Muscle of arm (tissue), 12 donors: ENCODE measurements around the gene USH2A. TPM values are rescaled to one million over a fixed set of nuclear protein-coding genes. Genes with fewer than 3 reads are reported as not detected.

Source experiments
- DNase-seq: peaks from one replicate; pipeline ENCODE4 v3.0.0-alpha.2; 2013
- polyA plus RNA-seq, 12 donors: library from polyadenylated mRNA; unstranded; fragments of 120-200 nt; gene quantifications; one replicate each; pipeline ENCODE4 v1.2.1, GENCODE V29; 2013; ENCODE audit not compliant: insufficient read length in 12 of 12

Gene USH2A
- polyA plus RNA-seq, 12 donors = 0.04 to 0.19 (median 0.08) TPM; not detected in 2

DNA sequence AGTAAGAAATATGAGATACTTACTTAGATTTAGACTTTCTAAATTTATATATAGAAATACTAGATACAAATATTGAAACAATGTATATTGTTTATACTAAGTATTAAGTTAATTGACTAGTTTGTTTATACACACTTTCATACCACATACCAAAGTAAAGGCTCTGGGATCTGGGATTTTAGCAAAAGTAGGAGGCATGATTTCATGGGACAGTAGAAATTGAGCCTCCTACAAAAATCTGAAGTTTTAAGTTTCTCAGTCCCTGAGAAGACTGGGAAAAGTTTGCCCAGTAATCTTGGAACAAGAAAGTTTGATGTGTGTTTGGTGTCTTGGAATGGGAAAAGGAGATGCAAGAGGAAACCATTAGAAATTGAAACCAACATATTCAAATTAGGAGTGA lies 825.3 kb downstream of the USH2A start:
- no peak for DNase-seq

DNA sequence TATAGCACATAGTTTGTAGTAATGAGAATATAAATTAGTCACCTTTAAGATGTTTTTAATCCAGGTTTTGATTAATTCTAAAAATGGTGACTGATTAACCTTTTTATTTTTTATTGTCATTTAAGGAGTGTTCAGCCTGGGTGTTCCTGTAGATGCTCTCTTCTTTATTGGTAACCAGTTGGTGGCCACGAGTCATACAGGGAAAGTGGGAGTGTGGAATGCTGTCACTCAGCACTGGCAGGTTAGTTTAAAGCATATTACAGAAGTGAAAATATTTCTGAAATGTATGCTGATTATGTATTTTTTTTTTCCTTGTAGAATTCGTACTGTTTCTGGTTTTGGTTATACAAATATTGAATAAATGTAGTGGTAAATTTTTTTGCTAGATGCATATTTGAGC lies 828.0 kb downstream of the USH2A start:
- no peak for DNase-seq

DNA sequence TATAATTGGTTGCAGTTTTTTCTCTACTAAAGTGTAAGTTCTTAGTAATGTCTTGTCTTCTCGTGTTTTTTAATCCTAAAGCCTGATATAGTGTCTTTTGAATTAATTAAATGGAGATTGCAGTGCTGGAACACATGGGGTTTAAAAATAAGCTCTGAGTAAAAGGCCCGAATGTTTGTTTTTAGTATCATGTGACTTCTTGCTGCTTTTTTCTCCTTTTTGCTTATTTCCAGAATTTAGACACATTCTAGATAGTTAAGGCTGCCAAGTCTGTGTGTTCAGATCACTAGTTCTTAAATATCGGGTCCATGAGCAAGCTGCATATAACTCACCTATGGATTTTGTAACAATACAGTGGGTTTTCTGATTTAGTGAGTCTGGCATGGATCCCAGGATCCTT lies 828.6 kb downstream of the USH2A start:
- DNase-seq = no peak

DNA sequence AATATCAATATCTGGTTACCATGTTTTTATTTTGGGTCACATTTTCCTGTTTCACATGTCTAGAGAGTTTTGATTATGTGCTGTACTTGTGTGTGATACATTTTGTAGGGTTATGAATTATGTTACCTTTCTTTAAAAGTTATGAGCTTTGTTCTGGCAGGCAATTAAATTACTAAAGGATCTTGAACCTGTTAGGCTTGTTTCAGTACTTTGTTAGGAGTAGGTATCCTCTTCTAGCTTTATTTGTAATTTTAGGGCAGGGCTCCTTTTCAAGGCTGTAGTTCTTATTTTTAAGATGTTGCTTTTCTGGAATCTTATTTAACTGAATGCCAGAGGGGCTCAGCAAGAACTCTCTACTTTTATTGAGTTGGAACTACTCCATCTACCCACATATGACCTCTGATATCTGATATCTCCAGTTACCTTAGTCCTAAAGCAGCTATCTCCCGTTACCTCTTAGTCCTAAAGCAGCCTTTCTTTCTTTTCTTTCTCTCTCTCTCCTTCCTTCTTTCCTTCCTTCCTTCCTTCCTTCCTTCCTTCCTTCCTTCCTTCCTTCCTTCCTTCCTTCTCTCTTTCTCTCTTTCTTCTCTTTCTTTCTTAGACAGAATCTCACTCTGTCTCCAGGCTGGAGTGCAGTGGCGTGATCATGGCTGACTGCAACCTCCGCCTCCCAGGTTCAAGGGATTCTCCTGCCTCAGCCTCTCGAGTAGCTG lies 832.3 kb downstream of the USH2A start:
- DNase-seq = no peak

DNA sequence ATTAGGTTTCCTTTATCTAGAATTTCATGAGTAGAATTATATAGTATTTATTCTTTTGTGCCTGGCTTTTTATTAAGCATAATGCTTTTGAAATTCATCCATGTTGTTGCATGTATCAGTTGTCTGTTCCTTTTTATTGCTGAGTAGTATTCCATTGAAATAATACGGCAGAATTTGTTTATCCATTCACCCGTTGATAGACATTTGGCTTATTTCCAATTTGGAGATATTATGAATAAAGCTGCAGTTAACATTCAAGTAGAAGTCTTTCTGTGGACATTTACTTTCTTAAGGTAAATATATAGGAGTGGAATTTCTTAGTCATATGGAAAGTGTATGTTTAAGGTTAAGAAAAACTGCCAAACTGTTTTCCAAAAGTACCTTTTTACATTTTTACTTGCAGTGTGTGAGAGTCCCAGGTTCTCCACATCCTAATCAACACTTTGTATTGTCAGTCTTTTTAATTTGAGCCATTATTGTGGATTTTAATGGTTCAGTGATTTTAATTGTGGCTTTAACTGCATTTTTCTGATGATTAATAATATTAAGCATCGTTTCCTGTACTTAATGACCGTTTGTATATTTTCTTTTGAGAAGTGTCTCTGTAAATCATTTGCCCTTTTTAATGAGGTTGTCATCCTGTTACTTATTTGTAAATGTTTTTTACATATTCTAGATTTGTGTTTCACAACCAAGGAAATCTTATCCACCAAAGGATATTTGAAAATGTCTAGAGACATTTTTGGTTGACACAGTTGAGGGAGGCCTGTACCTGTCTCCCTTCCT lies 833.4 kb downstream of the USH2A start:
- DNase-seq = no peak

DNA sequence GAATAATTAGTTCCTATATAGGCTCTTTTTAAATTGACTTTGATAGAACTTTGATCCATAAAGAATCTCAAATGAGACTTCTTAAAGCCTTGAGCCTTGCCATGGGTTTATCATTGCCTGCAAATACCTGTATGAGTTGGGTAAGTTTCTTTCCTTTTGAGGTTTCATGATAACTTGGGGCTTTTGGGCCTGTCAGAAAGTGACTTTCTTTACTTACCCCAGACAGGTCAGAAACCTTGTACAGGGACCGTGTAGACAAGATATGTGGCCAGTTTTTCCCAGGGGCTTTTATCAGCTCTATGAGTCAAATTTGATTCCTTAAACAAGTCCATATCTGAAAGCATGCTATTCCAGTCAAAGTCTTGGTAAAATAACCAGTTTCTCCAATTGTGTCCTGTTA lies 838.9 kb downstream of the USH2A start:
- DNase-seq = no peak

DNA sequence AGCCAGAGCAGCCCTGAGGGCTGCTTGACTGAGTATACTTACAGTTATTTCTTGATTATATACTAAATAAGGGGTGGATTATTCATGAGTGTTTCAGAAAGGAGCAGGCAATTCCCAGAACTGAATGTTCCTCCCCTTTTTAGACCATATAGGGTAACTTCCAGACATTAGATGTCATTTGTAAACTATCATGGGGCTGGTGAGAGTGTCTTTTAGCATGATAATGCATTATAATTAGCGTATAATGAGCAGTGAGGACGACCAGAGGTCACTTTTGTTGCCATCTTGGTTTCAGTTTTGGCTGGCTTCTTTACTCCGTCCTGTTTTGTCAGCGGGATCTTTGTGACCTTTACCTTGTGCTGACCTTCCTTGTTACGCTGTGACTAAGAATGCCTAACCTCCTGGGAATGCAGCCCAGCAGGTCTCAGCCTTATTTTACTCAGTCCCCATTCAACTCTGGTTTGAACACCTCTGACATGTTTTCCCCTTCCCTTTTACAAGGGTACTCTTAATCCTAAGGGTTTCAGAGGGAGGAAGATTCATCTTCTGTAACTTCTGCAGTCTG lies 840.0 kb downstream of the USH2A start:
- DNase-seq = no peak

DNA sequence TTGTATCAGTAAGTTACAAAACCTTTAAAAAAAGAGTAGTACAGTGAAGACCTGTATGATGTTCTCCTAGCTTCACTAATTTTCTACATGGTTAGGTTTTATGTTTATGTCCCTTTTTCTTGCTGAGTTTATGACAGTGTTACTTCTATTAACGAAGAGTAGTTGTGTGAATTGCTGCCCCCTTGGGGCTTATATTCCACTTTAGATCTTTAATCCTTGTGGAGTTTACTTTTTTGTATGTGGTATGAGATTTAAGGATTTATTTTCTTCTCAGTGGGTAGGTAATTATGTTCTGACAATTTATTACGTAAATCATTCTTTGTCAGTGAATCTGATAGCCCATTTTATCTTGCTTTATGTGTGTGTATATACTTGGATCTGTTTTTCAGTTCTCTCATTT lies 841.4 kb downstream of the USH2A start:
- DNase-seq = no peak
